Activated CD4-positive, CD25-positive, alpha-beta regulatory T cell treated with anti-CD3 and anti-CD28 coated beads, Interleukin-2, amount 50 U/mL, for 16 hours (primary cell): ENCODE measurements around the gene HOXC11.

Source experiments
- DNase-seq: peaks from one replicate; pipeline ENCODE4 v3.0.0-alpha.2; 2020; ENCODE audit warnings: low read depth, low spot score

HOXC11 gene

DNA sequence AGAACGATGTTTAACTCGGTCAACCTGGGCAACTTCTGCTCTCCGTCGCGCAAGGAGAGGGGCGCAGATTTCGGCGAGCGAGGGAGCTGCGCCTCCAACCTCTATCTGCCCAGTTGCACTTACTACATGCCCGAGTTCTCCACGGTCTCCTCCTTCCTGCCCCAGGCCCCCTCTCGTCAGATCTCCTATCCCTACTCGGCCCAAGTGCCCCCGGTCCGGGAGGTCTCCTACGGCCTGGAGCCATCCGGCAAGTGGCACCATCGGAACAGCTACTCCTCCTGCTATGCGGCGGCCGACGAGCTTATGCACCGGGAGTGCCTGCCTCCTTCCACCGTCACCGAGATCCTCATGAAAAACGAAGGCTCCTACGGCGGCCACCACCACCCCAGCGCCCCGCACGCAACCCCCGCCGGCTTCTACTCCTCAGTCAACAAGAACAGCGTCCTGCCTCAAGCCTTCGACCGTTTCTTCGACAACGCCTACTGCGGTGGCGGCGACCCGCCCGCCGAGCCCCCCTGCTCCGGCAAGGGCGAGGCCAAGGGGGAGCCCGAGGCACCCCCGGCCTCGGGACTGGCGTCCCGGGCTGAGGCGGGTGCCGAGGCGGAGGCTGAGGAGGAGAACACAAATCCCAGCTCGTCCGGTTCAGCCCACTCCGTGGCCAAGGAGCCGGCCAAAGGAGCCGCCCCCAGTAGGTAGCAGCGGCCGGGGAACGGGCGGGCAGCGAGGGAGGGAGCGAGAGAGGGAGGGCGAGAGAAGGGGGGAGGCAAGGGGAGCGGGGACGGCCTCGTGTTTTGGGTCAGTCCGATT is 513 bp downstream of the HOXC11 start:
- DNase-seq: no peak

DNA sequence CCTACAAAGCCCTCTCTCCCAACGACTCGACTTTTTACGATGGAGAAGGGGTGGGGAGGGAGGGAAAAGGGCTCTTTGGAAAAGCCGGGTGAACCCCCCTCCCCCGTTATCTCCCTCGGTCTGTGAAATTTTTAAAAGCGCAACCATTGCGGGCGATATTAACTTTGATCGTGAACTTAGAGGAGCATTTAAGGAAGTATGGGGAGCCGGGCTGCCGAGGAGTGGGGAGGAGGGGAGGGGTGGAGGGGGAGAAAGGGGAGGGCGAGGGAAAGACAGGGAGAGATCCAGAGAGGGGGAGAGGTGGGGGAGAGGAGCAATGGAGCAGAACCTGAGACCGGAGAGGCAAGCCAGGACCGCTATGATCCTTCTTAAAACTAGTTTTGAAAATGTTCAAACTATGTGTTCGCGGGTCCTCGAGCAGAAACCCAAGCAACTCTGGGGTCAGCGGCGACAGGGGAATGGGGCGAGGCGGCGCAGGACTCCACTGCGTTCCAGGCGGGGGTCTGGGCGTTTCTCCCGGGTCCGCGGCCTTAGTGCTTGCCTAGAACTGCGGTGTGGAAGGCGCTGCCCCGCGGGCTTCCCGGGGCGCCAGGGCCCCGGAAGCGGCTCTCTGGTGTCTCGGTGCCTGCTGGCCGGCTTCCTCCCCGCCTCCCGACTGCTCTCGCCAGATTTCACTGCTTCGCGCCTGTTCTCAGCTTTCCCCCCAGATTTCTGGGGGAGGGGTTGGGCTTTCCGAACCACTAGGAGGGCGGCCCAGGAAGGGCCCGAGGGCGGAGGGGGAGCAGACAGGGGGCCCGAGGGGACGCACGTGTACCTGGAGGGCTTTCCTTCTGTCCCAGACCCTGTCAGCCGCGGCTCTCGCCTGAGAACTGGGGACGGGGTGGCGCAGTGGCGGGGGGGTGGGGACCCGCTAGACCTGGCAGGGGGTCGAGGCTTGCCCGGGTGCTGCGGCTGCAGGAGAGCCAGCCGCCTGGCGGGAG is 1.4 kb downstream of the HOXC11 start, which contains the start of gene HOTAIR:
HOTAIR (minus strand) TSS at position 871 of the 980 bp plus-strand sequence.
- DNase-seq: no peak

DNA sequence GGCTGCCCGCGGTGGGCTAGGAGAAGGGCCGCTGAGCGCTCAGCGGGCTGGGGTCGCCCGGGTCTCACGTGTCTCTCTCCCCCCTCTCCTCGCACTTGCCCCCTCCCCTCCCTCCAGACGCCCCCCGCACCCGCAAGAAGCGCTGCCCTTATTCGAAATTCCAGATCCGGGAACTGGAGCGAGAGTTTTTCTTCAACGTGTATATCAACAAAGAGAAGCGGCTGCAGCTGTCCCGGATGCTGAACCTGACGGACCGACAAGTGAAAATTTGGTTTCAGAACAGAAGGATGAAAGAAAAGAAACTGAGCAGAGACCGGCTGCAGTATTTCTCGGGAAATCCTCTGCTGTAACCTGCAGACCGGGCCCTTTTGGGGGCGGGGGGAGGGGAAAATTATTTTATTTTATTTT is 2.1 kb downstream of the HOXC11 start:
- no peak for DNase-seq

DNA sequence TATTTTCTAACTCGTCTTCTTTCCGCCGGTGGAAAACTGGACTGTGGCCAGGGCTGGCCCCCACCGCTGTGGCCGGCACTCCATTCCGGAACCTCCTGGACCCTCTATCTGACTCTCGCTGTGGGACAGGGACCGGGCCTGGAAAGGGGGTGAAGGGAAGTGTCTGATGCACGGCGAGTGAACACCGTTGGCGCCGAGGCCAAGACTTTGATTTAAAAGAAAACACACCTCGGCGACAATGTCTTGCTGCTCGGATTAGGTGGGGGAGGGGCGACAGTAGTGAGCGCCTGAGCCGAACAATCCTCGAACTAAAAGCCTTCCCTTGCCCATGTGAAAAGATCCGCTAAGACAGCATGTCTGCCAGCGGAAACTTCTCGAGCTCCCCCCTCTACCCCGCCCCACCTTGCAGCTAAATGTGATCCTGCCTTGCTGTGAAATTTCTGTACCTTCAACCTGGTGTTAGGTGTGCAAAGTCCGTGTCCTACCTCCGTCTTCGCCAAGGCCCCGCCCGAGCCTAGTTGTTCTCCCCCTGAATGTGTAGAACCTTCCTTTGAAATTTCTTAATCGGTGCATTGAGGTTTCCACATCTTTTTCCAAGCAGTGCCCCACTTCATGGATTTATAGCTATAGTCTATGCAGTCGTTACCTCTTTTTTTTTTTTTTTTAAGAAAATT is 2.7 kb downstream of the HOXC11 start:
- no peak for DNase-seq

DNA sequence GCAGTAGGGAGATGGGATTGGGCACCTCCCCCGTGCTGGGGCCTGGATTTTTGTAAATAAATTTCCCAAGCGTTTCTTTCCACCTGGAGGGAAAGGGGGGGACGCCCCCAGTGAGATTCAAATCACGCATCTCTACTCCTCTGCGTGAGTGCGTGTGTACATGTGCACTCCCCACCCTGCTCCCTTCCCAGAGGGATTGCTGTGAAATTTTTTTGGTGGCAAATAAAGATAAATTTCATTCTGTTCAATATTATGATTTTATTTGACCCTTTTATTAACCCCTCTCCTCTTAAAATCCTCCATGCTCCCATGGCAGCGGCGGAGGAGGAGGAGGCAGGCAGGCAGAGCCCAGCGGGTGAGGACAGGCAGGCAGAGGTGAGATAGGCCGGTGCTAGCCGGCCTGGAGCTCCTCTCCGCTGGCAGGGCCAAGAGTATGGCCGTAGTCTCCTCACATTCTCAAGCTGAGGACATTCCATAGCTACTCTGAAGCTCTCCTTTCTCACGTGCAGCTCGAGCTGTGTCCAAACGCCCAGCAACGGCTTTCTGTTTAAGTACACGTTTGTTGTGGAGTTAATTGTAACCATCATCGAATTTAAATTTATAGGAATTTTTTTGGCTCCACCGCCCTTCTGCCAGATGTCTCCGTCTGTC is 3.4 kb downstream of the HOXC11 start:
- no peak for DNase-seq

DNA sequence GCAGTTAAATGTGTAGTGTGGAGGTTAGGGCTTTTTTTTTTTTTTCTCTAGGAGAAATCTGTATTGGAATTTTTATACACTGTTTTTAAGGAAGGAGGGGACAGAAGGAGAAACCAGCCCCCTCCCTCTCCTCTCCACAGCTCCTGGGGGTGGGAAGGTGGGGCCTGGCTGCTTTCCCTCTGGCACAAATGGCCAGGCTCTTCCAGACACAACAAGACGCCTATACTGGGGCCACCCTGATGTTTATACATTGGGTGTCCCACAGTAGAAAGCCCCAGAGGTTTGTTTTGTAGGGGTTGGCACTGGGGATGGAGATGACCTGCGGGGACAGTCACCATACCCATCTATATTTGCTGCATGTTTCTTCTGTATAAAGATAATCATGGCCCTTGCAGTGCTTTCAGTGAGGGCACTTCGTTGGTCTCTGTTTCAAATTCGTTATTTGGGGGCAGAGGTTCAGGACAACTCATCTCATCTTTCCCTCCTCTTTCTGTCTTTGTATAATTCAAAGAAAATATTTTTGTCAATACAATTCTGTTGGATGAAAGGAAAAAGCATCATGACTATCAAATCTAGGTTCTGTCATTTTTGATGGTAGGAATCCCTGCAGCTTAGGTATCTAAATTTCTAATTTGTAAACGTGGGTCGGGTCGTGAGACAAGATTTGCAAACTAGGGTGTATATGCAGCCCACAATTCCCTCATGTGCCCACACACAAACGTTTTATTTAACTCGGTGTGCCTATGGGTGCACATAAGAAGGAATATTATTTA is 4.1 kb downstream of the HOXC11 start:
- no peak for DNase-seq

DNA sequence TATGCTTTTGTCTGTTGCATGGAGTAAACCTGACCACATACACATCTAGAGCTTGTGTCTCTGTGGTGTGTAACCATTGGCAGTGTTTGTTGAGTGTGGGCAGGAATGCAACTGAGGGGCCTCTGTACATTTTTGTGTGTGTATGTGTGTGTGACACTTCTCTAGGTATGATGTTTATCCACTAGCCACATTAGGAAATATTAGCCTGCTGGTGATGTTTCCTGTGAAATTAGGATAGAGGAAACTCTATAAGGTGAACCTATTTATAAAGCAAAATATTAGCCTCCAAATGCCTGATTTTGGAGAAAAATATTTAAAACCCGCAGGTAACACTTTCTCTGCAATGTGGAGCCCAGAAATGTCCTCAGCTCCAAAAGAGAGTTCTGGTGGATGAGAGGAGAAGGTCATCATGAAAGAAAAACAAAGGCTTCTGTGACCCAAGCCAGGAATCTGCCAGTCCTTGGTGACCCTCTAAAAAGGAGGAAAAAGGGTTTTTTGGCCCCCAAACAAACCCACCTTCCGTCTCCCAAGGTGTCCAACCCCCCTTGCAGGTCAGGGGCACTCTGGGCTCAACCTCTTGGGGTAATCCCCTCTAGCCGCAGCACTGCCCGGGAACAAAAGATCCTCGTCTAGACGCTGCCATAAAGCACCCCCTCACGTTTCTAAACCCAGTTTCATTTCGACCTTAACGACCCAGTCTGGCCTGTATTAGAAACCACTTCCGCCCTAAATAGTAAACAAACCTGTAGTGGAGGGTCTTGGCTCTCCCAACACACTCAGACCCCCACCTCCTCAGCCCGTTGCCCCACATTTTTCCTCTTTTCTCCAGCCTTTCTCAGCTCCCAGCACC is 4.9 kb downstream of the HOXC11 start:
- no peak for DNase-seq

DNA sequence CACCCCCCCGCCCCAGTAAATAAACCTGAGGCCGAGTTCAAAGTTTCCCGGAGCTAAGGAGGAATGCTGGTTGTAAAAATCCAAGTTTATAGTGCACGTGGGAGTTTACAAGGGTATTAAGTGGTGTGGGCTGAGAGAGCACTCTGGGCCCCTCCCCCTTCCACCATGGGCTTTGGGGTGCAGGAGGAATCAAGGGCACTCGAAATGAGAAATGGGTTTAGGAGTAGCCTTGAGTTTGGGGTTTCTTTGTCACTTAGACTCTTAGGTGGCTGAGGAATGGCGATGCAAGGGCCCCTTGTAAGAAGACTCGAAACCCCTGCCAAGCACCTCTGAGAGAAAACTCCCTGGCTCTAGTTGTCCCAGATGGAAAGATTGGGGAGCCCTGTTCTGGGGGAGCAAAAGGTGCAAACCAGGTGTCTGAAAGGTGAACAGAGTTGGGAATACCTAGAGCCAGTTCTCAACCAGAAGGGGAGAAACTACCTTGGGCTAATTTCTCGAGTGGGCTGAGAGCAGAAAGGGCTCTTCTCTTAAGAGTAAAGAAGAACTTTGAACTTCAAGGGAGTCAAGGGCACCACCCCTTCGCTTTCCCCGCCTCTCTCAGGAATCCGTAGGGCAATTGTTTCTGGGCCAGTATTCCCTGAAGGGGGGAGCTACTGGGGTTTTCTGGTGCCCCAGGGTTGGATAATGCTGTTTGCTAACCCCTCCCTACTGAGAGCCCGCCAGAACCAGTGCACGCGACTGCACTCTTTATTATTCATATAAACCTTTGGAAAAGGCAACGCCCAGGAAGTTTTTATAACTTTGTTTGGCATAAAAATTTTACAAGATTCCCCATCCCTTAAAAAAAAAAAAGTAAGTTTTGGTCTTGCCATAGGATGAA is 5.8 kb downstream of the HOXC11 start:
- no peak for DNase-seq

DNA sequence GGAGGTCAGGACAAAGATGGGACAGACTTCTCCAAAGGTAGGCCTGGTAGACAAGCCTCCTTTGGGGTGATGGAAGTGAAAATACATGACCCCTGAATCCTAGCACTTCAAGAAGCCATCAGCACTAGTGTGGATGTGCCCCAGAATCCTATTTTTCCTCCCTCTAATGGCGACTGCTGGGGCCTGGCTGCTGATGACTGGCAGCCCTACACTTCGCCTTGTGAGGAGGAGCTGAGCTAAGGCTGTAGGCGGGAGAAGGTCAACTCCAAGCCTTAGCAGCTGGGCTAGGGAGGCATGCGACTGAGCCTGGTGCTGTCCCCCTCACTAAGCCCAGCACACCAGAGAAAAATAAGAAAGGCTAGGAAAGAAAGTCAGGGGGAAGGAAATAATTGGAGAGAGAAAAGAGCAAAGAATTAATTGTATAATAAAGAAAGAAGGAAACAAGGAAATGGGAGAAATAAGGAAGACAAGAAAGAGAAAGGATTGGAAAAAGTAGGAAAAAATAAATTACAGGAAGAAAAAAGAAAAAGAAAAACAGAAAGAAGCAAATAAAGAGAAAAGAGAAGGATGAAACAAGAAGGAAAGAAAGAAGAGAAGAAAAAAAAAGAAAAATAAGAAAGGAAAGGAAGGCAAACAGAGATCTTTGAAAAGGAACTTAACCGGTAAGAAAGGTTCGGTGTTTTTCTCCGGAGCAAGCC is 7.3 kb downstream of the HOXC11 start:
- DNase-seq: no peak

DNA sequence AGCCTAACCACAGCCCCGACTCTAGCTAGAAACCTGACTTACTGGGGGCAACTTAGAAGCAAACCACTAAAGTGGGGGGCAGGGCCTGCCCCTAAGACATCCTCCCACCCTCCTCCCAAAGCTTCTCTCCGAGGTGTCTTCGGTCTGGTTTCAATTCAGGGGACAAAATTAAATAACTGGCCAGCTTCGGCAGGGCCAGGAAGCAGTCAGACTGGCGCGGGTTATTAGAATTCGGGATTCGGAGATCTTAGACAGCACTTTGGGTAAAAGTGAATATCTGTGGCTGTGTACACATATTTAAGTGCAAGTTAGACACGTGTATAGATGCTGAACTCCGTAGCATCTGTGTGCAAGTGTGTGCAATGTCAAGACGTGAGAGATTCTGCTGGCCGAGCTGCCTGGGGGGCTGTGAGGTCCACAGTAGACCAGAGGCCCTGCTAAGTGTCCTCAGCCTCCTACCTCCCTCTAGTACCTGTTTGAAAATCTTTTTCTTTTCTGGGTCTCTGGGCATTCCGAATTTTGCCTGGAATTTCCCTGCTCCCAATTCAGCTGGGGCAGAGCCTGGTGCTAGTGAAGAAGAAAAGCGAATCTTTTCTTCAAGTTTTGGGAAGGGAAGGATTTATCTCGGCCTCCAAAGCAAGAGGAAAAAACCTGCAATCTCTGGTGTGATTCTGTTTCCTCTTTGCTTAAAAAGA is 8.0 kb downstream of the HOXC11 start:
- DNase-seq: no peak

DNA sequence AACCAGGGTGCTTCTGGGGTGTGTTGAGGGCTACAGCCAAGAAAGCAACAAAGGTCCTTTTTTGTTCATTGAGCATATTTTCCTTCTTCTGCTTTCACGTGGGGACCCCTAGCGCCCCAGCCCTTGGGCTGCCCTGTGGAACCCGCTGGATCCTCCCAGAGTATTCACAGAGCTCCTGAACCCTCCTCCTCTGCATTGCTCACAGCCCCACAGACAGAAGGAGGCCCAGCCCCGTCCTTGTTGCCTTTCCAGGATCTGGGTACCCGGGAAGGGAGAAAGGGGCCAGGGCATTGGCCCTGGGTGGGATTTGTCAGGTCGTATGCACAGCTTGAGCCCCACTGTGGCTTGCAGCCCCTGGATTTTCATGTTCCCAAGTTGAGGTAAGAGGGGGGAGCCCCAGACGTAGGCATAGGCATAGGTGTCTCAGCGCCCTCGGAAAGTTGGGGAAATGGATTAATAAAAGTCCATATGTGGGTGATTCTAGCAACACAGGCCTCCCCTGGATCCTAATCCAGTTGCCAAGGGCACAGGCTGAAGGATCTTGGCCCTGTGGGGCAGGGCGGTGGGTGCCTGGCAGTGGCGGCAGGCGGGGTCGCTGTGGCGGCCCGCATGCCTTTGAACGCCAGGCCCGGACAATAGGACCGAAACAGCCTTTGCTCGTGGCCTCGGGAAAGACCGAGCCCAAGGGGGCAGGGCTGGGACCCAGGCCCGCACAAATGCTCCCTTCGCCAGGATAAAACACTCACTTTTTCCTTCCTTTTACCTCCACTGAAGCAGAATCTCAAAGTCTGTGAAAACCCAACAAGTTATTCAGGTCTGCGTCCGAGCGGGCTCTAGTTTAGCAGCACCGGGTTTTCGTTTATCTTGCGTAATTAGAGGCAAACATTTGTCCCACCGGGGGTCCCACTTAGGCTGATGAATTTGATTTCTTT is 9.0 kb downstream of the HOXC11 start:
- DNase-seq: no peak

DNA sequence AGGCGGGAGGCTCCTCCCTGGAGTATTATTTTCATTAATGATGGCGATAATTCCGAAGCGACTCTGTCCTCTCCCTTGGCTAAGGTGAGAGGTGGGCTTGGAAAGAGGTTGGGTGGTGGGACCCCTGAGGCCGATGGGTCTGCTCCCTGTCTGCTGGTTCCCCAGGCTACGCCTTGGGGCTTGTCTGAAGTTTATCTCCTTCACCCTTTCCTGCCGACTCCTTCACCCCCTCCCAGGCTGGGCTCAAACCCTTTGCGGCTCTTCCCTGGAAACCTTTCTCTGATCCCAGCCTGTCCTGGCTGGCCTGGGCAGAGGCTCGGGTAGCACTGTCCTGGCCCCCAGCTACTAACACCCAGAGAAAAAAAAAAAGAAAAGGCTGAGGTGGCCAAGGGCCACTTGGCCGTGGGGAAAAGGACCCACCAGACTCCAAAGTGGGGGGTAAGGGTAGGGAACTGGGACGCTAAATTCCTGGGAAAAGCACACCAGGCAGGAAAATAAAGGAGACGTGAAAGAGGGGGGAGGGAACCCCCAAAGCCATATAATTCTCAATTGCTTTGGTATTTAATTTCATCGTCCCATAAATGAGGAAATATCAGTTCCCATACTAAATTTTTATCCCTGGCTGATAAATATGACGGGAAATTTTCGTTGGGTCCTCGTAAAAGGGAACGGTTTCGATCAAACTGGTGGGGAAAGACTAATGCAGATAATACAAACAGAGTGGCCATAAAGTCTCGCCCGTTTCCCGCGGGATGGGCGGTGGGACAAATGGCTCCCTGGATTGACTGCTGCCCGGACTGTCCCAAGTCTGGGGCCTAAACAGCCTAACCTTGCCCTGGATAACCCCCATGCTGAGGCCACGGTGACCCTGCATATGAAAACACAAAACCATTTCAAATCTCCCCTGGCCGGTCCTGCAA is 10.0 kb downstream of the HOXC11 start:
- DNase-seq: no peak

DNA sequence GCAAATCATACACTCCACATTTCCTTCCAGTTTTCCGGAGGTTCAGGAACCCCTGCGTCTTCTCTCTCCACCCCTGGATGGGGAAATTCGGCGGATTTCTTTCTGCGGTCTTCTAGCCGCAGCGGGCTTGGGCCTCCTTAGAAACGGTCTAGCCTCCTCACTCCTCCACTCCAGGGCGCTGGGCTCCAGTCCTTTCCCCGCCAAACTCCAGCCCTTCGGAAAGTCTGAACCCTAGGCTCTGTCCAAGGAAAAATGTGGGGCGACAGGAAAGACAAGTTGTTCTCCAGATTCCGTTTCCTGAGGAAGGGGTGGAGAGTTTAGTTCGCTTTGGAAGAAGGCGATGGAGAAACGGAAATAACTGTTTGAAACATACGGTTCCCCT is 10.6 kb downstream of the HOXC11 start:
- DNase-seq: no peak

DNA sequence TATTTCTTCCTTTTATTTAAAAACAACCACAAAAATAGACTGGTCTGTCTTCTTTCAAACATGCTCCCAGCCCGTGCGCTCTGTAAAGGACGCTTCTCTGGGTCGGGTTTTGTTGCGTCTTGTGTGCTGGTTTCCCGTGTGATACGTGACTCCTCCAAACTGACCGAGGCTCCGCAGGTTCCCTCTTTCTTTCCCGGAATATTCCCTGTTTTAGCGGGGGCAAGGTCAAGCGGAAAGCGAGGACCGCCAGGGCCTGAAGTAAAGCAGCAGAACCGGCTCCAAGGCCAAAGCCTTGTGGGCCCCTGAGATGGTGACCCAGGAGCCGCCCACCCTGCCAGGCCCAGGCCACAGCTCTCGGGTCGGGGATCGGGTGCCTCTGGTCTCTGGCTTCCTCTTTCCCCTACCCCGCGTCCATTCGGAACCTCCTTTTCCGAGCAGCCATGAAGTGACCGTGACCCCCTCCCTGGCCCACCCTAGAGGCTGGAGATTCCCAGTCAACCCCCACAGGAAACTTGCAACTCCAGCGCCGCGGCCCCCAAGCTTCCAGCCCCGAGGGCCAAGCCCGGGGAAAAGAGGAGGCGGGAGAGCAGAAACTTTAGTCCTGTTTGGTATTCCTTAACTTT is 11.1 kb downstream of the HOXC11 start:
- DNase-seq: no peak
